ENCODE results near the gene C1orf216. TPM values are rescaled to one million over a fixed set of nuclear protein-coding genes. Genes with fewer than 3 reads are reported as not detected.

C1orf216 gene
- total and polyA plus RNA-seq, 2 of the 4 experiments (the other 2 are of a cell fraction), result 13.4 to 16.7 TPM

DNA sequence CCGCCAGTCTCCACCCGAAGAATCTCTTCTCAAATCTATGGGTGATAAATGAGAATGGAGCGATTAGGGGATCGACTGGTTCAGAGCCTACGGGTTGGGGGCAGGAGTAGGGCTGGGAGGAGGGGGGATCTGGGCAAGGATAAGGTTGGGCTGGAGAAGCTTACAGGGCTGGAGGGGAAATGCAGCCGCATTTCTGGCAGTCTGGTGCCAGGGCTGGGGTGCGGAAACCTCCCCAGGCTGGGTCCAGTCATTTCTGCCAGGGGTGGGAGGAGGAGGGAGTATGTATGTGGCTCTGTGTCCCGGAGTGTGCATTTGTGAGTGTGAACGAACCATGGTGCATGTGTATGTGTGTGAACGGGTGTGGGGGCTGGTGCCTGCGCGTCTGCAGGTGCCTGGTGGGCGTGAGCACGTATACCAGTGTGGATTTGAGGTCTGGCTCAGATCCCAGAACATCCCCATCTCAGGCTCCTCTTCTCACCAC lies 10.2 kb downstream of the C1orf216 start:
- BruUV-seq (replicated peaks), result no TSS peak
- H2AK9ac ChIP-seq (replicated peaks; ENCODE audit: low read depth, low read length, poor library complexity), result peak overlapping the region; percentile 44
- no peak overlapping the region for H3K56ac ChIP-seq (ENCODE audit: extremely low read depth, insufficient read depth, low read length)
- H2BK120ac ChIP-seq (ENCODE audit: low read depth, low read length), result no peak overlapping the region
- TF ChIP-seq FOS (IDR thresholded peaks at IDR 0.05; ENCODE audit: low read depth, low read length) (no peak), RCOR1 (IDR thresholded peaks at IDR 0.05; ENCODE audit: insufficient replicate concordance, low read length) (no peak), RAD21 (IDR thresholded peaks at IDR 0.05; ENCODE audit: low read length) (no peak), SMC3 (IDR thresholded peaks at IDR 0.05; ENCODE audit: low read depth, low read length) (no peak), CEBPB (IDR thresholded peaks at IDR 0.05; ENCODE audit: low read depth, low read length) (no peak), CHD1 (IDR thresholded peaks at IDR 0.05; ENCODE audit: low read depth, low read length) (no peak), NFE2L2 (IDR thresholded peaks at IDR 0.05; ENCODE audit: low read depth, low read length) (no peak), POLR2A (IDR thresholded peaks at IDR 0.05; ENCODE audit: low read depth, low read length) (no peak)
- TF ChIP-seq, protein P1, sequence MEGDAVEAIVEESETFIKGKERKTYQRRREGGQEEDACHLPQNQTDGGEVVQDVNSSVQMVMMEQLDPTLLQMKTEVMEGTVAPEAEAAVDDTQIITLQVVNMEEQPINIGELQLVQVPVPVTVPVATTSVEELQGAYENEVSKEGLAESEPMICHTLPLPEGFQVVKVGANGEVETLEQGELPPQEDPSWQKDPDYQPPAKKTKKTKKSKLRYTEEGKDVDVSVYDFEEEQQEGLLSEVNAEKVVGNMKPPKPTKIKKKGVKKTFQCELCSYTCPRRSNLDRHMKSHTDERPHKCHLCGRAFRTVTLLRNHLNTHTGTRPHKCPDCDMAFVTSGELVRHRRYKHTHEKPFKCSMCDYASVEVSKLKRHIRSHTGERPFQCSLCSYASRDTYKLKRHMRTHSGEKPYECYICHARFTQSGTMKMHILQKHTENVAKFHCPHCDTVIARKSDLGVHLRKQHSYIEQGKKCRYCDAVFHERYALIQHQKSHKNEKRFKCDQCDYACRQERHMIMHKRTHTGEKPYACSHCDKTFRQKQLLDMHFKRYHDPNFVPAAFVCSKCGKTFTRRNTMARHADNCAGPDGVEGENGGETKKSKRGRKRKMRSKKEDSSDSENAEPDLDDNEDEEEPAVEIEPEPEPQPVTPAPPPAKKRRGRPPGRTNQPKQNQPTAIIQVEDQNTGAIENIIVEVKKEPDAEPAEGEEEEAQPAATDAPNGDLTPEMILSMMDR (conservative IDR thresholded peaks at IDR 0.05; ENCODE audit: low read depth, low read length), result no peak
- peaks cover 26% of the 10 kb centered on the region for H3K27me3 ChIP-seq (ENCODE audit: control insufficient read depth, insufficient read depth, low read length)
- H2AK5ac ChIP-seq (ENCODE audit: low read depth, low read length), result no peak overlapping the region
- H3K79me1 ChIP-seq (ENCODE audit: low read depth in 1 of 2, low read length in 2 of 2), result peaks cover 0 to 9% of the 10 kb centered on the region in 2 experiments; a peak in 2 of 4 replicates
- no peak overlapping the region for H2BK15ac ChIP-seq (ENCODE audit: low read depth, low read length)
- H3K27ac ChIP-seq (ENCODE audit: insufficient read depth, low read length), result no peak overlapping the region
- peak overlapping the region; percentile 87 for H2AFZ ChIP-seq (replicated peaks; ENCODE audit: low read length, poor library complexity)
- H3K4me1 ChIP-seq (ENCODE audit: control insufficient read depth, insufficient read depth, low read length), result no peaks in the 10 kb centered on the region
- no peak overlapping the region for H2BK5ac ChIP-seq (ENCODE audit: low read depth, low read length, poor library complexity, severe bottlenecking)
- ATAC-seq (ENCODE audit: low read depth), result no peak
- H3K9me1 ChIP-seq (ENCODE audit: insufficient read depth, low read length), result 0 out of 2 replicates have a peak, but pooled peaks cover 7% of the 10 kb centered on the region
- peak overlapping the region; percentile 20; the same call in 1 of the 2 replicates for H3K4ac ChIP-seq (ENCODE audit: low read depth, low read length)
- POLR2A ChIA-PET (ENCODE audit: unreplicated experiment), result no interaction called here
- H4K8ac ChIP-seq (ENCODE audit: low read depth in 2 of 2, low read length in 2 of 2), result peak overlapping the region in 1 of 2 experiments; percentile 56; a peak in 1 of 4 replicates
- in situ Hi-C loops (cut with MboI; ENCODE audit: low sequenced_read_pairs) (no loop called here), dilution Hi-C loops (cut with HindIII; ENCODE audit: low sequenced_read_pairs, unreplicated experiment) (no loop called here), intact Hi-C loops (cut with micrococcal nuclease) (loop anchor here (5.0 kb wide), 1 partner anchor 51 kb away; no protein-coding TSS in a partner anchor)
- H4K91ac ChIP-seq (ENCODE audit: insufficient read depth, low read depth, low read length), result no peak overlapping the region
- H3K14ac ChIP-seq (replicated peaks; ENCODE audit: low read depth, low read length), result peak overlapping the region; percentile 21
- no peak overlapping the region for H3K18ac ChIP-seq (ENCODE audit: low read depth, low read length)
- peak overlapping the region; percentile 2; the same call in 1 of the 2 replicates for H3K9ac ChIP-seq (ENCODE audit: low read depth, low read length)
- no peak overlapping the region; the same call in 1 of the 2 replicates for H4K5ac ChIP-seq (ENCODE audit: low read depth, low read length)
- WGBS, 2 experiments (ENCODE audit: extremely low coverage in 2 of 2, insufficient read length in 1 of 2), result 0% methylated on average over 1 of the region's 14 CpGs; no CpG with 5 or more reads in 1 of the 2 experiments
- no peaks in the 10 kb centered on the region for H3K36me3 ChIP-seq (ENCODE audit: control insufficient read depth, insufficient read depth, low read length)
- H3K23ac ChIP-seq (ENCODE audit: low read depth, low read length), result no peak overlapping the region; the same call in 1 of the 2 replicates
- peak overlapping the region; percentile 45 for H3K4me3 ChIP-seq (ENCODE audit: insufficient read depth, low read depth, low read length)
- CTCF ChIA-PET, result interaction anchor here (1.5 kb wide), 1 partner anchor 9 kb away, joined by 3 read pairs; no protein-coding TSS in a partner anchor
- H2BK20ac ChIP-seq (ENCODE audit: low read depth, low read length), result no peak overlapping the region
- no peaks in the 10 kb centered on the region for H4K20me1 ChIP-seq (ENCODE audit: insufficient read depth, low read length)
- no peak for DNase-seq
- peak overlapping the region; percentile 52 for H3K4me2 ChIP-seq (ENCODE audit: low read depth, low read length)
- H3K9me3 ChIP-seq (ENCODE audit: control insufficient read depth, insufficient read depth, low read length), result no peaks in the 10 kb centered on the region
